ENCODE results near the gene AMOTL2.

DNA sequence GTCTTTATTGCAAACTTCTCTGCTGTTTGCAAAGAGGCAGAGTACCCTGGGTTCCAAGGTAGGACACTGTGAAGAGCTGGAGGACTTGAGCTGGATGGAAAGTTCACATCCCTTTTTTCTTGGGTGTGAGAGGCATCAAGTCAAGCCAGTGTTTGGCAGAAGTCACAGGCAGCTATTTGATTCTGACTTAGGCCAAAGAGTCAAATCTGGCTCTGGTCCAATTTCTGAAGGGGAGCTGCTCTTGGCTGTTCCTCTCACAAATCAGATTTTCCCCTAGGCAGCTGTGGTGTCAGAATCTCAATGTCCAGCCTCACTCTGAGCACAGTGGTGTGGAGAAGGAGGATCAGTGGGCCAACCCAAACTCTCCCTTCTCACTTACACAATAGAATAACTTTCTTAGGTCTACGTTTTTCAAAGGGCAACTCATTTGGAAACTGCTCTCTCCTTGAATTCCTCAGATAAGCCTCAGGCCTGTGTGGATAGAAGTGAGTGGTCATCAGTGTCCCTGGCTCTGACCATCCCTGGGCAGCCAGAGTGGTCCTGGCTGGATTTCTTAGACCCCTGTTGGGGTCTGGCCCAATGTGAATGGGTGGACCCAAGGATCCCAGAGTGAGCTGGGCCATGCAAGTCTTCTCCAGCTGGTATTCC is 18.2 kb upstream of the AMOTL2 start:
- TF ChIP-seq, protein P1, sequence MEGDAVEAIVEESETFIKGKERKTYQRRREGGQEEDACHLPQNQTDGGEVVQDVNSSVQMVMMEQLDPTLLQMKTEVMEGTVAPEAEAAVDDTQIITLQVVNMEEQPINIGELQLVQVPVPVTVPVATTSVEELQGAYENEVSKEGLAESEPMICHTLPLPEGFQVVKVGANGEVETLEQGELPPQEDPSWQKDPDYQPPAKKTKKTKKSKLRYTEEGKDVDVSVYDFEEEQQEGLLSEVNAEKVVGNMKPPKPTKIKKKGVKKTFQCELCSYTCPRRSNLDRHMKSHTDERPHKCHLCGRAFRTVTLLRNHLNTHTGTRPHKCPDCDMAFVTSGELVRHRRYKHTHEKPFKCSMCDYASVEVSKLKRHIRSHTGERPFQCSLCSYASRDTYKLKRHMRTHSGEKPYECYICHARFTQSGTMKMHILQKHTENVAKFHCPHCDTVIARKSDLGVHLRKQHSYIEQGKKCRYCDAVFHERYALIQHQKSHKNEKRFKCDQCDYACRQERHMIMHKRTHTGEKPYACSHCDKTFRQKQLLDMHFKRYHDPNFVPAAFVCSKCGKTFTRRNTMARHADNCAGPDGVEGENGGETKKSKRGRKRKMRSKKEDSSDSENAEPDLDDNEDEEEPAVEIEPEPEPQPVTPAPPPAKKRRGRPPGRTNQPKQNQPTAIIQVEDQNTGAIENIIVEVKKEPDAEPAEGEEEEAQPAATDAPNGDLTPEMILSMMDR (IDR thresholded peaks at IDR 0.05; ENCODE audit: low read depth, low read length), result no peak
- TF ChIP-seq EZH2phosphoT487 (IDR thresholded peaks at IDR 0.05; ENCODE audit: low read depth), result no peak

Measured in OCI-LY3 (cell line).